HG03571 (cell line): ENCODE measurements around the gene SGCE.

Experiments
- ATAC-seq: cut with Tn5 transposase; IDR thresholded peaks from one replicate; pipeline ENCODE4 v1.9.1; 2021; ENCODE audit not compliant: unreplicated experiment

Gene SGCE

GRCh38 chr7:94630855-94631254 is 25.1 kb downstream of the SGCE start:
- no peak for ATAC-seq

GRCh38 chr7:94623820-94624219 is 32.1 kb downstream of the SGCE start:
- ATAC-seq, result no peak

- ATAC-seq, result no peak
Observed at GRCh38 chr7:94621120-94621519, 34.8 kb downstream of the SGCE start.

- ATAC-seq, result peak; percentile 97
Observed at GRCh38 chr7:94620703-94621118, 35.2 kb downstream of the SGCE start.

GRCh38 chr7:94618126-94618525 is 37.8 kb downstream of the SGCE start:
- no peak for ATAC-seq

- no peak for ATAC-seq
Observed at GRCh38 chr7:94616855-94617254, 39.1 kb downstream of the SGCE start.

GRCh38 chr7:94615666-94616065 is 40.3 kb downstream of the SGCE start:
- no peak for ATAC-seq

- ATAC-seq, result no peak
Observed at GRCh38 chr7:94612661-94613060, 43.3 kb downstream of the SGCE start.

- no peak for ATAC-seq
Observed at GRCh38 chr7:94612253-94612652, 43.7 kb downstream of the SGCE start.

- ATAC-seq, result no peak
Observed at GRCh38 chr7:94609561-94609960, 46.4 kb downstream of the SGCE start.

GRCh38 chr7:94605031-94605430 is 50.9 kb downstream of the SGCE start:
- no peak for ATAC-seq

GRCh38 chr7:94602181-94602580 is 53.8 kb downstream of the SGCE start:
- ATAC-seq, result no peak

GRCh38 chr7:94600267-94600666 is 55.7 kb downstream of the SGCE start:
- ATAC-seq, result no peak

- no peak for ATAC-seq
Observed at GRCh38 chr7:94595717-94596116, 60.2 kb downstream of the SGCE start.

- no peak for ATAC-seq
Observed at GRCh38 chr7:94594882-94595281, 61.1 kb downstream of the SGCE start.

GRCh38 chr7:94591176-94591575 is 64.8 kb downstream of the SGCE start:
- peak; percentile 70 for ATAC-seq

- ATAC-seq, result no peak
Observed at GRCh38 chr7:94590526-94591162, 65.3 kb downstream of the SGCE start.

GRCh38 chr7:94588075-94588474 is 67.9 kb downstream of the SGCE start:
- ATAC-seq, result no peak

GRCh38 chr7:94584113-94584512 is 71.8 kb downstream of the SGCE start:
- ATAC-seq, result no peak

GRCh38 chr7:94580601-94581000 is 75.3 kb downstream of the SGCE start:
- no peak for ATAC-seq

- ATAC-seq, result no peak
Observed at GRCh38 chr7:94579470-94579869, 76.5 kb downstream of the SGCE start.

- no peak for ATAC-seq
Observed at GRCh38 chr7:94578614-94579013, 77.3 kb downstream of the SGCE start.

- no peak for ATAC-seq
Observed at GRCh38 chr7:94577357-94577756, 78.6 kb downstream of the SGCE start.
